Smooth muscle cell (in vitro differentiated cells): Measurements from ENCODE around the gene STOM. TPM values are rescaled to one million over a fixed set of nuclear protein-coding genes. Genes with fewer than 3 reads are reported as not detected.

ENCODE experiments used
- DNase-seq: peaks from one replicate; lab custom pipeline; 2025; ENCODE audit not compliant: unreplicated experiment; lab: John Stamatoyannopoulos, UW
- H2AFZ ChIP-seq: fragments of 200-600 bp; sonication (generic); 2 replicates; pipeline ENCODE4 v1.6.0; 2016; ENCODE audit warnings: antibody characterized with exemption, low read depth, mild to moderate bottlenecking
- H3F3A ChIP-seq: fragments of 200-600 bp; sonication (generic); 2 replicates; pipeline ENCODE4 v1.6.0; 2017; ENCODE audit warnings: antibody characterized with exemption, low read depth
- H3K27ac ChIP-seq: fragments of 200-600 bp; sonication (generic); 2 replicates; pipeline ENCODE4 v1.5.1; 2016; ENCODE audit warnings: low read depth, mild to moderate bottlenecking
- H3K27me3 ChIP-seq: fragments of 200-600 bp; sonication (generic); 2 replicates; pipeline ENCODE4 v1.6.1; 2016; ENCODE audit warnings: low read depth, mild to moderate bottlenecking
- H3K36me3 ChIP-seq: fragments of 200-600 bp; sonication (generic); 2 replicates; pipeline ENCODE4 v1.5.1; 2016; ENCODE audit warnings: low read depth
- H3K4me1 ChIP-seq: fragments of 200-600 bp; sonication (generic); 2 replicates; pipeline ENCODE4 v1.5.1; 2016; ENCODE audit warnings: low read depth
- H3K4me2 ChIP-seq: fragments of 200-600 bp; sonication (generic); 2 replicates; pipeline ENCODE4 v1.6.0; 2016; ENCODE audit warnings: mild to moderate bottlenecking
- H3K4me3 ChIP-seq: fragments of 200-600 bp; sonication (generic); 2 replicates; pipeline ENCODE4 v1.5.1; 2016; ENCODE audit warnings: mild to moderate bottlenecking
- H3K79me2 ChIP-seq: fragments of 200-600 bp; sonication (generic); 2 replicates; pipeline ENCODE4 v1.6.0; 2016; ENCODE audit warnings: low read depth, mild to moderate bottlenecking
- H3K9ac ChIP-seq: fragments of 200-600 bp; sonication (generic); 2 replicates; pipeline ENCODE4 v1.6.0; 2016; ENCODE audit warnings: low read depth
- H3K9me3 ChIP-seq: fragments of 200-600 bp; sonication (generic); replicated peaks from 2 replicates; pipeline ENCODE4 v1.5.1; 2016; ENCODE audit warnings: low read depth
- H4K20me1 ChIP-seq: fragments of 200-600 bp; sonication (generic); 2 replicates; pipeline ENCODE4 v1.6.0; 2016; ENCODE audit warnings: low read depth
- WGBS: methylation state at CpG from one replicate; pipeline ENCODE4 v1.1.7; 2016; ENCODE audit warnings: low lambda C conversion rate; 5-methylcytosine and 5-hydroxymethylcytosine counted together
- polyA plus RNA-seq: library from polyadenylated mRNA; unstranded; fragments of >200 nt; fragmentation: Nextera tagmentation; extraction: Ambion mirVana; gene quantifications from 2 replicates; pipeline ENCODE4 v1.2.1, GENCODE V29; 2016
- total RNA-seq: library from RNA; depleted of rRNA; stranded (reverse); fragments of >200 nt; gene quantifications from 2 replicates; pipeline ENCODE4 v1.2.3, GENCODE V29; 2014
- TF ChIP-seq, protein P1 (sequence below): fragments of 200-600 bp; sonication (generic); IDR thresholded peaks from 2 replicates; pipeline ENCODE4 v1.5.1; 2017; ENCODE audit warnings: borderline replicate concordance, mild to moderate bottlenecking, antibody characterized with exemption; ENCODE audit not compliant: insufficient read depth, poor library complexity, severe bottlenecking

The STOM gene
- total and polyA plus RNA-seq, 2 experiments from 2014 or later: 105 to 187 TPM

DNA sequence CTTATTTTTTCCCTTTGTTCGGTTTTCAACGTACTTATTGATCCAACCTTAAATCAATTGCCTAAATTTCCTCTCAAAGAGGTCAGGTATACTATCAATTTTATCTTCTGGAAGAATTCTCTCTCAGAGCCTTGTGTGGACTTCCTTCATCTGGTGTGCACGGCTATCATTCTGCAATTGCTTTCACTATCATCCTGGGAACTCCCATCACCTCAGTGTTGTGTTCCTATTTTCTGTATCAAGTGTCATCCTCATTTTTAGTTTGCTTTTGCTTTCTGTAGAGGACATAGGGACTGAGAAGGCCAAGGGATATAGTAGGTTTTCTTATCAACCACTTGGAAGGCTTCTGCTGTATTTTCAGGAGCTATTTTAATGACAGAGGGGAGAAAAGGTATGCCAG, 11.3 kb downstream of the STOM start:
- DNase-seq: no peak
- TF ChIP-seq, protein P1, sequence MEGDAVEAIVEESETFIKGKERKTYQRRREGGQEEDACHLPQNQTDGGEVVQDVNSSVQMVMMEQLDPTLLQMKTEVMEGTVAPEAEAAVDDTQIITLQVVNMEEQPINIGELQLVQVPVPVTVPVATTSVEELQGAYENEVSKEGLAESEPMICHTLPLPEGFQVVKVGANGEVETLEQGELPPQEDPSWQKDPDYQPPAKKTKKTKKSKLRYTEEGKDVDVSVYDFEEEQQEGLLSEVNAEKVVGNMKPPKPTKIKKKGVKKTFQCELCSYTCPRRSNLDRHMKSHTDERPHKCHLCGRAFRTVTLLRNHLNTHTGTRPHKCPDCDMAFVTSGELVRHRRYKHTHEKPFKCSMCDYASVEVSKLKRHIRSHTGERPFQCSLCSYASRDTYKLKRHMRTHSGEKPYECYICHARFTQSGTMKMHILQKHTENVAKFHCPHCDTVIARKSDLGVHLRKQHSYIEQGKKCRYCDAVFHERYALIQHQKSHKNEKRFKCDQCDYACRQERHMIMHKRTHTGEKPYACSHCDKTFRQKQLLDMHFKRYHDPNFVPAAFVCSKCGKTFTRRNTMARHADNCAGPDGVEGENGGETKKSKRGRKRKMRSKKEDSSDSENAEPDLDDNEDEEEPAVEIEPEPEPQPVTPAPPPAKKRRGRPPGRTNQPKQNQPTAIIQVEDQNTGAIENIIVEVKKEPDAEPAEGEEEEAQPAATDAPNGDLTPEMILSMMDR: no peak
- no peaks in the 10 kb centered on the region for H3K27me3 ChIP-seq
- no peak overlapping the region for H3K4me3 ChIP-seq
- peak overlapping the region; percentile 91 for H3K27ac ChIP-seq
- H3F3A ChIP-seq: peaks cover 33% of the 10 kb centered on the region
- H3K36me3 ChIP-seq: no peaks in the 10 kb centered on the region
- H2AFZ ChIP-seq: no peak overlapping the region
- 95% methylated on average over 3 of the region's 3 CpGs for WGBS
- H3K9ac ChIP-seq: no peak overlapping the region
- H3K9me3 ChIP-seq: no peaks in the 10 kb centered on the region
- H3K4me1 ChIP-seq: peaks cover 28% of the 10 kb centered on the region
- no peak overlapping the region for H3K4me2 ChIP-seq
- peaks cover 66% of the 10 kb centered on the region for H3K79me2 ChIP-seq
- H4K20me1 ChIP-seq: peaks cover 5% of the 10 kb centered on the region

DNA sequence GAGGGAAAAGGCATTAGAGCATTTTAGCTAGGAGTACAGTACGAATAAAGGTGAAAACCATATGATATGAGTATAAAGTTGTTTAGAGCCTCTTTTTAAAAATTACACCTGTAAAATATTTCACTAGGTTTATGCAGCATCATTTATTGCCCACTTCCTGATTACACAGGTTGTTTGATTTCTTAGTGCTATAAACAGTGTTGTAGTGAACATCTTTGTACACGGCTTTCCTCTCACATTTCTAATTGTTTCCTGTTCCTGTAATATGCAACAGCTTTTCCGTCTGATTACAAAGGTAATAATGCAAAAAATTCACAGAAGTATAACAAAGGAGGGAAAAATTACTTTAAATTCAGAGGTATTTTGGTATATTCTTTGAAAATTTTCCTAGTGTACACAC, 13.0 kb downstream of the STOM start:
- H3K4me2 ChIP-seq: no peak overlapping the region
- peak overlapping the region; percentile 64 for H3K27ac ChIP-seq
- H3K27me3 ChIP-seq: no peaks in the 10 kb centered on the region

DNA sequence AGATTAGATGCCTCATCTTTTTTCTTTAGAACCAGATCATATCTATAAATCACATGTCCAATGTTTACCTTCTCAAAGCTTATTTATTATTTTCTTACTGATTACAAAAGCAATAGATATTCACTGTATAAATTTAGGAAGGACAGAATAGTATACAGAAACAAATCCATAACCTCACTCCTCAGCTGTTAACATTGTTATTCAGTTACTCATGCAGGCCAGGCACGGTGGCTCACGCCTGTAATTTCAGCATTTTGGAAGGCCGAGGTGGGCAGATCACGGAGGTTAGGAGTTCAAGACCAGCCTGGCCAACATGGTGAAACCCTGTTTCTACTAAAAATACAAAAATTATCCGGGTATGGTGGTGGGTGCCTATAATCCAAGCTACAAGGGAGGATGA, 15.3 kb downstream of the STOM start:
- peak overlapping the region; percentile 72 for H3K27ac ChIP-seq
- peaks cover 47% of the 10 kb centered on the region for H3K79me2 ChIP-seq
- peaks cover 16% of the 10 kb centered on the region for H3K4me1 ChIP-seq
- no peak overlapping the region for H3K4me2 ChIP-seq
- no peaks in the 10 kb centered on the region for H3K27me3 ChIP-seq
- H3K9me3 ChIP-seq: no peaks in the 10 kb centered on the region
- WGBS: 73% methylated on average over 5 of the region's 5 CpGs
- no peak overlapping the region for H2AFZ ChIP-seq
- TF ChIP-seq, protein P1: no peak
- H3K36me3 ChIP-seq: no peaks in the 10 kb centered on the region
- H3F3A ChIP-seq: peaks cover 46% of the 10 kb centered on the region
- H3K4me3 ChIP-seq: no peak overlapping the region
- DNase-seq: no peak
- H4K20me1 ChIP-seq: peaks cover 5% of the 10 kb centered on the region
- no peak overlapping the region for H3K9ac ChIP-seq

More for the DNA sequence above, 13.0 kb downstream of the STOM start:
- Histone ChIP-seq H4K20me1 (peaks cover 5% of the 10 kb centered on the region), H3F3A (peaks cover 45% of the 10 kb centered on the region), H3K79me2 (peaks cover 60% of the 10 kb centered on the region), H3K9ac (no peak overlapping the region), H3K36me3 (no peaks in the 10 kb centered on the region), H3K9me3 (no peaks in the 10 kb centered on the region), H2AFZ (no peak overlapping the region), H3K4me3 (no peak overlapping the region), H3K4me1 (peaks cover 10% of the 10 kb centered on the region)
- DNase-seq: no peak
- 84% methylated on average over 3 of the region's 3 CpGs for WGBS
- TF ChIP-seq, protein P1: no peak

DNA sequence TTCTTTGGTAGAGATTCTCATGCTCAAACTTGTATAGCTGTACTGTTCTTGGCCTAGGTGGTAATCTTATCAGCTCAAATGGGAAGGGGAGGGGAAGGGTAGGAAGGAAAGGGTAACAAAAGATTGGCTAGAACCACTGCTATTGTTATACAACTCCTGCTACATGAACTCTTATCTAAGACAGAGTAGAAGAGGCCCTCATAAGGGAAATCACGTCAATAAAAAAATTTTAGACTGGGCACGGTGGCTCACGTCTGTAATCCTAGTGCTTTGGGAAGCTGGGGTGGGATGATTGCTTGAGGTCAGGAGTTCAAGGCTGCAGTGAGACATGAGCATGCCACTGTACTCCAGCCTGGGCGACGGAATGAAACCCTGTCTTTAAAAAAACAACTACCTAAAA, 15.9 kb downstream of the STOM start:
- Histone ChIP-seq H3K4me1 (peaks cover 12% of the 10 kb centered on the region), H2AFZ (no peak overlapping the region), H3K79me2 (peaks cover 46% of the 10 kb centered on the region), H3K27ac (peak overlapping the region; percentile 72), H3K4me2 (no peak overlapping the region), H3K27me3 (no peaks in the 10 kb centered on the region), H3K9me3 (no peaks in the 10 kb centered on the region), H3K9ac (no peak overlapping the region), H3K36me3 (no peaks in the 10 kb centered on the region), H4K20me1 (peaks cover 5% of the 10 kb centered on the region), H3F3A (peaks cover 47% of the 10 kb centered on the region), H3K4me3 (no peak overlapping the region)
- TF ChIP-seq, protein P1: no peak
- DNase-seq: no peak
- WGBS: 53% methylated on average over 5 of the region's 5 CpGs
